K562 (cell line): ENCODE results near the gene MYL5. TPM values are rescaled to one million over a fixed set of nuclear protein-coding genes. Genes with fewer than 3 reads are reported as not detected.
A peak's percentile ranks its signal among the peaks of the same experiment; 100 is the strongest.

Experiments
- ASH1L ChIP-seq: fragments of 450-650 bp; IDR thresholded peaks from 2 replicates; pipeline ENCODE4 v1.6.1; 2018; ENCODE audit warnings: borderline replicate concordance, mild to moderate bottlenecking, low read depth; ENCODE audit not compliant: partially characterized antibody
- CEBPB ChIP-seq: fragments of 450-650 bp; IDR thresholded peaks from 2 replicates; pipeline ENCODE4 v1.6.1; 2016; ENCODE audit warnings: missing genetic modification characterization, missing compliant biosample characterization
- CHD1 ChIP-seq: fragments of 200-600 bp; sonication (generic); IDR thresholded peaks from one replicate; pipeline ENCODE4 v1.6.1; 2012; ENCODE audit warnings: mild to moderate bottlenecking, moderate library complexity, low read length, inconsistent platforms
- COPS2 ChIP-seq: fragments of 450-650 bp; conservative IDR thresholded peaks from 2 replicates; pipeline ENCODE4 v1.6.1; 2016; ENCODE audit warnings: mild to moderate bottlenecking, moderate library complexity
- GATAD2A ChIP-seq: fragments of 450-650 bp; IDR thresholded peaks from 2 replicates; pipeline ENCODE4 v1.6.1; 2017
- KDM1A ChIP-seq, 2 experiments: fragments of 450-650 bp; IDR thresholded peaks; 2 replicates each; pipeline ENCODE4 v1.6.1; 2016; ENCODE audit warnings: mild to moderate bottlenecking in 2 of 2
- LEF1 ChIP-seq: fragments of 450-650 bp; IDR thresholded peaks from 2 replicates; pipeline ENCODE4 v1.6.1; 2016; ENCODE audit warnings: mild to moderate bottlenecking
- MAZ ChIP-seq, 2 experiments: fragments of 450-650 bp in 1 of 2; sonication (generic) in 1 of 2; formaldehyde crosslinking; IDR thresholded peaks in 1 of 2; conservative IDR thresholded peaks in 1 of 2; 2 replicates each; pipeline versions ENCODE4 v1.4.0 to v1.5.0; 2020; ENCODE audit warnings: mild to moderate bottlenecking in 1 of 2, missing genetic modification reagents in 1 of 2
- MECOM ChIP-seq: fragments of 250-450 bp; sonication (Bioruptor Pico); IDR thresholded peaks from 2 replicates; pipeline ENCODE4 v1.8.0; 2022; ENCODE audit warnings: inconsistent platforms
- NFRKB ChIP-seq: fragments of 450-650 bp; IDR thresholded peaks from 2 replicates; pipeline ENCODE4 v1.6.1; 2016; ENCODE audit warnings: low read depth
- NONO ChIP-seq, 2 experiments: fragments of 200-400 bp in 1 of 2; fragments of 450-650 bp in 1 of 2; formaldehyde crosslinking in 1 of 2; IDR thresholded peaks; 2 replicates each; pipeline ENCODE4 v1.6.1; 2017; ENCODE audit warnings: low read depth in 2 of 2, mild to moderate bottlenecking in 2 of 2, moderate library complexity in 2 of 2, low read length in 1 of 2
- PCBP2 ChIP-seq: fragments of 200-400 bp; formaldehyde crosslinking; IDR thresholded peaks from 2 replicates; pipeline ENCODE4 v1.6.1; 2018; ENCODE audit warnings: low read length, low read depth, mild to moderate bottlenecking, moderate library complexity; ENCODE audit not compliant: poor library complexity, severe bottlenecking
- RCOR1 ChIP-seq, 2 experiments: IDR thresholded peaks; 2 replicates each; pipeline ENCODE4 v1.6.1; 2012; ENCODE audit warnings: low read depth in 2 of 2, low read length in 2 of 2, borderline replicate concordance in 1 of 2, improper control_type of control experiment in 1 of 2
- ZKSCAN3 ChIP-seq: fragments of 250-450 bp; sonication (Bioruptor Pico); IDR thresholded peaks from 2 replicates; pipeline ENCODE4 v1.4.0; 2020
- ZMIZ1 ChIP-seq, 2 experiments: fragments of 150-350 bp in 1 of 2; IDR thresholded peaks; 2 replicates each; pipeline ENCODE4 v1.6.1; 2012 to 2016; ENCODE audit warnings: low read depth in 2 of 2, low read length in 2 of 2, mild to moderate bottlenecking in 1 of 2, moderate library complexity in 1 of 2
- ZNF668 ChIP-seq: fragments of 250-450 bp; sonication (Bioruptor Pico); IDR thresholded peaks from 2 replicates; pipeline ENCODE4 v1.8.0; 2022; ENCODE audit warnings: mild to moderate bottlenecking, inconsistent platforms
- polyA plus RNA-seq, 8 experiments: library from polyadenylated mRNA; depleted of rRNA in 4 of 8; stranded (reverse) in 5 of 8; unstranded in 3 of 8; fragments of >200 nt; fragmentation: Nextera tagmentation in 2 of 8; fragmentation: Illumina TruSeq in 1 of 8; extraction: Ambion mirVana in 2 of 8; extraction: Trizol in 1 of 8; gene quantifications; 2 replicates each; pipeline versions ENCODE4 v1.2.1 to v1.2.3, GENCODE V29; 2011 to 2014; ENCODE audit warnings: inconsistent platforms in 1 of 8, missing spikeins in 1 of 8
- total RNA-seq, 7 experiments: library from RNA; depleted of rRNA in 6 of 7; stranded (reverse); fragments of >200 nt in 6 of 7; fragmentation: Illumina TruSeq in 2 of 7; extraction: Trizol in 2 of 7; gene quantifications; 2 replicates each; pipeline versions ENCODE4 v1.2.1 to v1.2.3, GENCODE V29; 2011 to 2021; ENCODE audit warnings: low replicate concordance in 1 of 7
- TF ChIP-seq, protein P1 (sequence below), 2 experiments: IDR thresholded peaks; 2 replicates each; pipeline ENCODE4 v1.6.1; 2012; ENCODE audit warnings: improper control_type of control experiment in 2 of 2, low read depth in 2 of 2, low read length in 2 of 2, borderline replicate concordance in 1 of 2
- TF ChIP-seq, protein P2 (sequence below): fragments of 450-650 bp; formaldehyde crosslinking; IDR thresholded peaks from 2 replicates; pipeline ENCODE4 v1.4.0; 2020; ENCODE audit warnings: mild to moderate bottlenecking
- TF ChIP-seq, protein P3 (sequence below), 2 experiments: fragments of 250-450 bp in 1 of 2; fragments of 450-650 bp in 1 of 2; sonication (Bioruptor Pico) in 1 of 2; IDR thresholded peaks; 2 replicates each; pipeline versions ENCODE4 v1.6.1 to v1.8.0; 2016 to 2021; ENCODE audit warnings: mild to moderate bottlenecking in 2 of 2, moderate library complexity in 2 of 2, missing compliant biosample characterization in 1 of 2, missing genetic modification characterization in 1 of 2

Gene MYL5
- total and polyA plus RNA-seq, 9 of the 15 experiments (the other 6 are each of a cell fraction or from before 2014, with no cell fraction given): 1.4 to 10.0 (median 4.1) TPM

DNA sequence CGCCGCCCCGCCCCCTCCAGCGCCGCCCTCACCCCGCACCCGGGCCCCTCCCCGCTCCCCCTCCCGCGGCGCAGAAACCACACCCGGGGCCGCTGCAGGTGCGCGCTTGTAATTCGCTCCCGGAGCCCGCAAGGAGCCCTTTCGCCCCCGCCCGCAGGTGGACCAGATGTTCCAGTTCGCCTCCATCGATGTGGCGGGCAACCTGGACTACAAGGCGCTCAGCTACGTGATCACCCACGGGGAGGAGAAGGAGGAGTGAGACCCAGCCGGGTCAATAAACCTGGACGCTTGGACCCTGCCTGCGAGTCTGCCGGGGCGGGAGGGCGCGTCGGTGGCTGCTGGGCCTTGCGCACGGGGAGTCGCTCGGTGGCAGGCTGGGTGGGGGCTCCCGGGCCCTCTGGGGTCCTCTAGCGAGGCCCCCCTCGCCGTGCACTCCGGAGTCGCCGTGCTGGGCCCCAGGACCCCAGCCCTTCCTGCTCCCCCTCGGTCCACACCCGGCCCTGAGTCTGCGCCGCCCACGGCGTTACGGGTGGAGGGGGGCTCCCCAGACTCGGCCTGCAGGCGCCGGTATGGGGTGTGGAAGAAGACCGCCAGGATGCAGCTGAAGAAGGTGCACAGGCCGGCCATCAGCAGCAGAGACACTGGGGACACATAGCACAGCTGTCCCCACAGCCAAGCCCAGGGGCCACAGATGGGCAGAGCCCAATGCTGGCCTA, 7.6 kb downstream of the MYL5 start (continued):
- TF ChIP-seq, protein P1, sequence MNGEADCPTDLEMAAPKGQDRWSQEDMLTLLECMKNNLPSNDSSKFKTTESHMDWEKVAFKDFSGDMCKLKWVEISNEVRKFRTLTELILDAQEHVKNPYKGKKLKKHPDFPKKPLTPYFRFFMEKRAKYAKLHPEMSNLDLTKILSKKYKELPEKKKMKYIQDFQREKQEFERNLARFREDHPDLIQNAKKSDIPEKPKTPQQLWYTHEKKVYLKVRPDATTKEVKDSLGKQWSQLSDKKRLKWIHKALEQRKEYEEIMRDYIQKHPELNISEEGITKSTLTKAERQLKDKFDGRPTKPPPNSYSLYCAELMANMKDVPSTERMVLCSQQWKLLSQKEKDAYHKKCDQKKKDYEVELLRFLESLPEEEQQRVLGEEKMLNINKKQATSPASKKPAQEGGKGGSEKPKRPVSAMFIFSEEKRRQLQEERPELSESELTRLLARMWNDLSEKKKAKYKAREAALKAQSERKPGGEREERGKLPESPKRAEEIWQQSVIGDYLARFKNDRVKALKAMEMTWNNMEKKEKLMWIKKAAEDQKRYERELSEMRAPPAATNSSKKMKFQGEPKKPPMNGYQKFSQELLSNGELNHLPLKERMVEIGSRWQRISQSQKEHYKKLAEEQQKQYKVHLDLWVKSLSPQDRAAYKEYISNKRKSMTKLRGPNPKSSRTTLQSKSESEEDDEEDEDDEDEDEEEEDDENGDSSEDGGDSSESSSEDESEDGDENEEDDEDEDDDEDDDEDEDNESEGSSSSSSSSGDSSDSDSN (IDR thresholded peaks at IDR 0.05; ENCODE audit: borderline replicate concordance in 1 of 2, low read depth in 2 of 2, low read length in 2 of 2): no peak
- no peak for TF ChIP-seq ZKSCAN3 (CRISPR knock-in tag)
- TF ChIP-seq MAZ (CRISPR knock-in tag; conservative IDR thresholded peaks at IDR 0.05 in 1 of 2, IDR thresholded peaks at IDR 0.05 in 1 of 2): peak; percentile 66 to 67
- no peak for TF ChIP-seq ASH1L
- TF ChIP-seq NFRKB: no peak
- peak in 1 of 2 experiments; percentile 19; a peak in 1 of 4 replicates for TF ChIP-seq RCOR1 (IDR thresholded peaks at IDR 0.05; ENCODE audit: borderline replicate concordance in 1 of 2, low read depth in 2 of 2, low read length in 2 of 2)
- no peak for TF ChIP-seq CEBPB (tag)
- no peak for TF ChIP-seq ZMIZ1 (IDR thresholded peaks at IDR 0.05; ENCODE audit: low read depth in 2 of 2, low read length in 2 of 2)
- TF ChIP-seq ZNF668 (CRISPR knock-in tag): no peak
- TF ChIP-seq, protein P2, sequence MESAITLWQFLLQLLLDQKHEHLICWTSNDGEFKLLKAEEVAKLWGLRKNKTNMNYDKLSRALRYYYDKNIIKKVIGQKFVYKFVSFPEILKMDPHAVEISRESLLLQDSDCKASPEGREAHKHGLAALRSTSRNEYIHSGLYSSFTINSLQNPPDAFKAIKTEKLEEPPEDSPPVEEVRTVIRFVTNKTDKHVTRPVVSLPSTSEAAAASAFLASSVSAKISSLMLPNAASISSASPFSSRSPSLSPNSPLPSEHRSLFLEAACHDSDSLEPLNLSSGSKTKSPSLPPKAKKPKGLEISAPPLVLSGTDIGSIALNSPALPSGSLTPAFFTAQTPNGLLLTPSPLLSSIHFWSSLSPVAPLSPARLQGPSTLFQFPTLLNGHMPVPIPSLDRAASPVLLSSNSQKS (CRISPR knock-in tag): no peak
- TF ChIP-seq NONO (IDR thresholded peaks at IDR 0.05; ENCODE audit: low read depth in 2 of 2, low read length in 1 of 2): no peak
- TF ChIP-seq GATAD2A: no peak
- TF ChIP-seq KDM1A (IDR thresholded peaks at IDR 0.05): no peak
- no peak for TF ChIP-seq LEF1
- TF ChIP-seq, protein P3, sequence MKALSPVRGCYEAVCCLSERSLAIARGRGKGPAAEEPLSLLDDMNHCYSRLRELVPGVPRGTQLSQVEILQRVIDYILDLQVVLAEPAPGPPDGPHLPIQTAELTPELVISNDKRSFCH (CRISPR knock-in tag; IDR thresholded peaks at IDR 0.05): no peak
- TF ChIP-seq, protein P3 (tag; IDR thresholded peaks at IDR 0.05): no peak
- no peak for TF ChIP-seq COPS2
- no peak for TF ChIP-seq MECOM (CRISPR knock-in tag)
- TF ChIP-seq CHD1: no peak
- TF ChIP-seq PCBP2: no peak
